ENCODE data around the gene KIF25.

Gene KIF25

GRCh38 chr6:168081858-168082546 lies 84.5 kb downstream of the KIF25 start:
- no peak overlapping the region for H3K4me3 Mint-ChIP-seq
- DNase-seq (ENCODE audit: low spot score in 2 of 2) (no peak), ATAC-seq (no peak)
- no peaks in the 10 kb centered on the region for H3K36me3 Mint-ChIP-seq
- no peaks in the 10 kb centered on the region for H3K9me3 Mint-ChIP-seq
- H3K4me1 Mint-ChIP-seq, result no peaks in the 10 kb centered on the region
- H3K27ac Mint-ChIP-seq, result no peak overlapping the region

- H3K36me3 Mint-ChIP-seq, result no peaks in the 10 kb centered on the region
- H3K9me3 Mint-ChIP-seq, result no peaks in the 10 kb centered on the region
- no peak for DNase-seq (ENCODE audit: low spot score in 2 of 2)
- ATAC-seq, result no peak
- H3K4me3 Mint-ChIP-seq, result no peak overlapping the region
- H3K4me1 Mint-ChIP-seq, result no peaks in the 10 kb centered on the region
- no peak overlapping the region for H3K27ac Mint-ChIP-seq
Observed at GRCh38 chr6:168082860-168083513, 85.5 kb downstream of the KIF25 start.

- Mint-ChIP-seq H3K27ac (no peak overlapping the region), H3K36me3 (no peaks in the 10 kb centered on the region), H3K4me3 (no peak overlapping the region), H3K4me1 (no peaks in the 10 kb centered on the region), H3K9me3 (no peaks in the 10 kb centered on the region)
- no peak for DNase-seq (ENCODE audit: low spot score in 2 of 2)
- no peak for ATAC-seq
Observed at GRCh38 chr6:168083514-168083885, 86.0 kb downstream of the KIF25 start.

- DNase-seq (ENCODE audit: low spot score in 2 of 2) (no peak), ATAC-seq (no peak)
- H3K9me3 Mint-ChIP-seq, result no peaks in the 10 kb centered on the region
- no peaks in the 10 kb centered on the region for H3K36me3 Mint-ChIP-seq
- H3K27ac Mint-ChIP-seq, result no peak overlapping the region
- H3K4me1 Mint-ChIP-seq, result no peaks in the 10 kb centered on the region
- no peak overlapping the region for H3K4me3 Mint-ChIP-seq
Observed at GRCh38 chr6:168084465-168085160, 87.1 kb downstream of the KIF25 start.

- Mint-ChIP-seq H3K9me3 (no peaks in the 10 kb centered on the region), H3K4me1 (no peaks in the 10 kb centered on the region), H3K36me3 (no peaks in the 10 kb centered on the region), H3K27ac (no peak overlapping the region), H3K4me3 (no peak overlapping the region)
- no peak for DNase-seq (ENCODE audit: low spot score in 2 of 2)
- ATAC-seq, result no peak
Observed at GRCh38 chr6:168086066-168086465, 88.6 kb downstream of the KIF25 start.

GRCh38 chr6:168086616-168087015 lies 89.1 kb downstream of the KIF25 start:
- no peak for ATAC-seq
- DNase-seq (ENCODE audit: low spot score in 2 of 2), result no peak
- Mint-ChIP-seq H3K9me3 (no peaks in the 10 kb centered on the region), H3K36me3 (no peaks in the 10 kb centered on the region), H3K4me3 (no peak overlapping the region), H3K27ac (no peak overlapping the region), H3K4me1 (no peaks in the 10 kb centered on the region)

- Mint-ChIP-seq H3K36me3 (no peaks in the 10 kb centered on the region), H3K4me1 (no peaks in the 10 kb centered on the region), H3K27ac (no peak overlapping the region), H3K4me3 (no peak overlapping the region), H3K9me3 (no peaks in the 10 kb centered on the region)
- ATAC-seq, result no peak
- no peak for DNase-seq (ENCODE audit: low spot score in 2 of 2)
Observed at GRCh38 chr6:168087436-168088160, 90.1 kb downstream of the KIF25 start.

- H3K27ac Mint-ChIP-seq, result no peak overlapping the region
- H3K4me3 Mint-ChIP-seq, result no peak overlapping the region
- no peak for ATAC-seq
Observed at GRCh38 chr6:168088161-168089053, 90.9 kb downstream of the KIF25 start.

GRCh38 chr6:168089186-168090063 lies 92.0 kb downstream of the KIF25 start:
- Mint-ChIP-seq H3K4me3 (no peak overlapping the region), H3K4me1 (no peaks in the 10 kb centered on the region), H3K36me3 (no peaks in the 10 kb centered on the region), H3K9me3 (peaks cover 2% of the 10 kb centered on the region), H3K27ac (no peak overlapping the region)
- ATAC-seq, result no peak
- no peak for DNase-seq (ENCODE audit: low spot score in 2 of 2)

More at GRCh38 chr6:168088161-168089053, 90.9 kb downstream of the KIF25 start:
- Mint-ChIP-seq H3K9me3 (peaks cover 2% of the 10 kb centered on the region), H3K36me3 (no peaks in the 10 kb centered on the region), H3K4me1 (no peaks in the 10 kb centered on the region)
- DNase-seq (ENCODE audit: low spot score in 2 of 2), result no peak

GRCh38 chr6:168090064-168090690 lies 92.7 kb downstream of the KIF25 start:
- DNase-seq (ENCODE audit: low spot score in 2 of 2) (no peak), ATAC-seq (no peak)
- Mint-ChIP-seq H3K4me1 (no peaks in the 10 kb centered on the region), H3K27ac (no peak overlapping the region), H3K9me3 (peaks cover 2% of the 10 kb centered on the region), H3K36me3 (no peaks in the 10 kb centered on the region), H3K4me3 (no peak overlapping the region)

- no peak overlapping the region for H3K4me3 Mint-ChIP-seq
- no peaks in the 10 kb centered on the region for H3K36me3 Mint-ChIP-seq
- peaks cover 2% of the 10 kb centered on the region for H3K9me3 Mint-ChIP-seq
- ATAC-seq (no peak), DNase-seq (ENCODE audit: low spot score in 2 of 2) (no peak)
- no peak overlapping the region for H3K27ac Mint-ChIP-seq
- no peaks in the 10 kb centered on the region for H3K4me1 Mint-ChIP-seq
Observed at GRCh38 chr6:168090706-168091105, 93.2 kb downstream of the KIF25 start.

- no peak overlapping the region for H3K4me3 Mint-ChIP-seq
- H3K4me1 Mint-ChIP-seq, result no peaks in the 10 kb centered on the region
- DNase-seq (ENCODE audit: low spot score in 2 of 2), result no peak
- ATAC-seq, result no peak
- no peaks in the 10 kb centered on the region for H3K36me3 Mint-ChIP-seq
- H3K27ac Mint-ChIP-seq, result no peak overlapping the region
- peaks cover 2% of the 10 kb centered on the region for H3K9me3 Mint-ChIP-seq
Observed at GRCh38 chr6:168091381-168092264, 94.2 kb downstream of the KIF25 start.

- Mint-ChIP-seq H3K27ac (no peak overlapping the region), H3K4me3 (no peak overlapping the region), H3K4me1 (no peaks in the 10 kb centered on the region), H3K36me3 (no peaks in the 10 kb centered on the region), H3K9me3 (peaks cover 2% of the 10 kb centered on the region)
- no peak for ATAC-seq
- DNase-seq (ENCODE audit: low spot score in 2 of 2), result no peak
Observed at GRCh38 chr6:168092541-168092940, 95.1 kb downstream of the KIF25 start.
